Stromal cell of bone marrow (primary cell): ENCODE measurements around the gene RARG.
"Not testable (repeated sequence)": the region's sequence is repeated elsewhere in the genome, so short reads cannot be mapped to it uniquely, and the experiment has no call there.

Source experiments
- DNase-seq: peaks from one replicate; pipeline ENCODE4 v3.0.0-alpha.2; 2012; ENCODE audit warnings: low read depth

The RARG gene

DNA sequence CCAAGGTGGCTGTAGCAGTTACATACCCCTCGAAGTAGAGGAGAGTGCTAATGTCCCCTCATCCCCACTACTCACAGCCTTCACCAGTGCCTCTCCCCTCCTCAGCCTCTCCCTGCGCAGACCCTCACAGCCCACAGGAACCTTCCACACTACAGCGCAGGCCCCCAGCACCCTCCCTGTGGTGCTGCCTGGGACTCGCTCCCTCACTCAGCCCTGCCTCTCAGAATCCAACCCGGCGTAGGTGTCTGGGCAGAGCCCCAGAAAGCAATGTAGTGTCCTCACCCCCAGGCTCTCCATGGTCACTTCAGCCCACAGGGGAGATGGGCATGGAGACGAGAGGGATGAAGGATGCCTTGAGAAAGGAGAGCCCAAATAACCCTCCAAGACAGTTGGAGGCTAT is 62.4 kb downstream of the RARG start:
- DNase-seq: no peak

DNA sequence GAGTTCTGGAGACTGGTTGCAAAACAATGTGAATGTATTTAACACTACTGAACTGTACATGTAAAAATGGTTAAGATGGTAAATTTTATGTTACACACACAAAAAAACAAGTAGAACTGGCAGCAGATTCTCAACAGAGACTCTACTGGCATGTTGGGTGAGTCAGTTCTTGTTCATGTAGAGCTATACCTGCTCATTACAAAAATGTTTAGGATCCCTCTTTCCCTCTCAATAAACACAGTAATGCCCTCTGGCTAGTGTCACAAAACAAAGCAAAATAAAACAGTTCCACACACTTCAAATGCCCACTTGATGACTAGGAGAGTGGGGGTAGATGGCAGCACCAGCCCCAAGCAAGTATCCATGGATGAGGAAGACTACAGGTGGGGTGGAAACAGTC is 65.2 kb downstream of the RARG start:
- DNase-seq: no peak

DNA sequence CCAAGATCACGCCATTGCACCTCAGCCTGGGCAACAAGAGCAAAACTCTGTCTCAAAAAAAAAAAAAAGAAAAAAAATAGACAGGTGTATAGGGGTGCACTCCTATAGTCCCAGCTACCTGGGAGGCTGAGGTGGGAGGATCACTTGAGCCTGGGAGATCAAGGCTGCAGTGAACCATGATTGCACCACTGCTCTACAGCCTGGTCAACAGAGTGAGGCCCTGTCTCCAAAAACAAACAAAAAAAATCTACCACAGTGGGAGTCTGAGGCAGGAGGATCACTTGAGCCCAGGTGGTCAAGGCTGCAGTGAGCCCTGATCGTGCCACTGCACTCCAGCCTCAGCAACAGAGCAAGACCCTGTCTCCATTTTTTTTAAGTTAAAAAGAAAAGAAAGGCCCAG is 69.0 kb downstream of the RARG start:
- not testable (repeated sequence) for DNase-seq

DNA sequence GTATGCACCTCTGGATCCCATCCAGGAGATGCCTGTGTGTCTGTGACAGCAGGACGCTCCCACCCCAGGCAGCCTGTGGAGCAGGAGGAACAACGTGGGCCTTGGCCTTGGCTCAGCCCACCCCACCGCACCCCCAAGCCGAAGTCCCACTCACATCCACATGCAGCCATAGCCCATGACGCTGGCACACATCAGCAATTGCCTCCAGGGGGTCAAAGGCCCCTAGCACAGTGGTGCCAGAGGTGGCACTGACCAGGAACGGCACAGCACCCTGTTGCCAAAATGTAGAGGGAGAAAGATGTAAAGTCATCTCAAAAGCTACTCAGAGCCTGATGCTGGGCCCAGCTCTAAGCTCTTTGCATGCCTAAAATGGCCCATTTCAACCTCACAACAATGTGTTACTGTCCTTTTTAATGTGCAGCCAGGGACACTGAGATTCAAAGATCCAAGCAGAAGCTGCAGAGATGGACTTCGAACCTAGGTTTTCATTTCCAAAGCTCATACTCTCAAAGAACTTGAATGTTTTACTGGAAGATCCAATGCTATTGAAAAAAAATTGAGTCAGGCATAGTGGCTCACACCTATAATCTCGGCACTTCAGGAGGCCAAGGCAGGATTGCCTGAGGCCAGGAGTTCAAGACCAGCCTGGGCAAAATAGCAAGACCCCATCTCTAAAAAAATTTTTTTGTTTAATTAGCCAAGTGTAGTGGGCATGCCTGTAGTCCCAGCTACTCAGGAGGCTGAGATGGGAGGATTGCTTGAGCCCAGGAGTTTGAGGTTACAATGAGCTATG is 70.7 kb downstream of the RARG start:
- DNase-seq: no peak

DNA sequence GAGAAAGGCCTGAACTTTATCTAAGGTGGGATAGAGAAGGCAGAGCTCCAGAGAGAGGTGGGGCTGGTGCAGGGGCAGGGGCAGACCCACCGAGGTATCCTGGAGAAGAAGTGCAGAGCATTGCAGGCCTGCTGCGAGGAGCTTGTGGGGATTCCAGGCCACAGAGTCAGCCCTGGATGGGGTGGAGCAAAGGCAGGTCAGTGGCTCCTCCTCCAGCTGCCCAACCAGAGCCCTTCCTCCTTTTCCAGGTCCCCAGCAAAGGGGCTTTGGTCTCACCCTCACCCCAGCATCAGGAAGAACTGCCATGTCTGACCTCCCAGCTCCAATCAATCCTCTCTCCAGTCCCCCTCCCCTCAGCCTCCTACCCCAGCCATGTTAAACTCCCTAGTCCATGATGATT is 71.3 kb downstream of the RARG start:
- no peak for DNase-seq
